Inferior parietal cortex (tissue), 1 donor: ENCODE results near the gene ITGA11.

Experiments
- DNase-seq: peaks from one replicate; pipeline ENCODE4 v3.0.0-alpha.2; 2016; ENCODE audit errors: extremely low spot score

The ITGA11 gene

GRCh38 chr15:68431792-68432401 is at the start of gene ITGA11:
Gene ITGA11 (minus strand): TSS chr15:68432163. CDS start chr15:68432066, 97 bp downstream.
- no peak for DNase-seq

- DNase-seq: no peak
These were observed 49.4 kb upstream of the ITGA11 start for GRCh38 chr15:68481321-68481720.

GRCh38 chr15:68480296-68480695 is 48.3 kb upstream of the ITGA11 start:
- DNase-seq: no peak

GRCh38 chr15:68479870-68480269 is 47.9 kb upstream of the ITGA11 start:
- DNase-seq: no peak

GRCh38 chr15:68479406-68479805 is 47.4 kb upstream of the ITGA11 start:
- peak; percentile 25 for DNase-seq

GRCh38 chr15:68478853-68479252 is 46.9 kb upstream of the ITGA11 start:
- no peak for DNase-seq

GRCh38 chr15:68475449-68475848 is 43.5 kb upstream of the ITGA11 start:
- no peak for DNase-seq

GRCh38 chr15:68471541-68471940 is 39.6 kb upstream of the ITGA11 start:
- no peak for DNase-seq

GRCh38 chr15:68470976-68471375 is 39.0 kb upstream of the ITGA11 start:
- DNase-seq: no peak

- no peak for DNase-seq
These were observed 38.2 kb upstream of the ITGA11 start for GRCh38 chr15:68470049-68470742.

GRCh38 chr15:68469162-68470048 is 37.4 kb upstream of the ITGA11 start:
- DNase-seq: no peak

GRCh38 chr15:68466876-68467275 is 34.9 kb upstream of the ITGA11 start:
- DNase-seq: no peak

GRCh38 chr15:68465861-68466560 is 34.0 kb upstream of the ITGA11 start:
- DNase-seq: no peak

- DNase-seq: no peak
These were observed 32.6 kb upstream of the ITGA11 start for GRCh38 chr15:68464448-68465090.

- no peak for DNase-seq
These were observed 32.0 kb upstream of the ITGA11 start for GRCh38 chr15:68463996-68464395.

- no peak for DNase-seq
These were observed 31.5 kb upstream of the ITGA11 start for GRCh38 chr15:68463444-68463843.

- no peak for DNase-seq
These were observed 28.2 kb upstream of the ITGA11 start for GRCh38 chr15:68460166-68460565.

GRCh38 chr15:68450192-68450591 is 18.2 kb upstream of the ITGA11 start:
- no peak for DNase-seq

GRCh38 chr15:68449389-68449788 is 17.4 kb upstream of the ITGA11 start:
- no peak for DNase-seq

- DNase-seq: no peak
These were observed 16.2 kb upstream of the ITGA11 start for GRCh38 chr15:68447976-68448755.

GRCh38 chr15:68447209-68447608 is 15.2 kb upstream of the ITGA11 start:
- no peak for DNase-seq
